NT2/D1 (cell line): Measurements from ENCODE around the gene NPAS2.

Experiments
- YY1 ChIP-seq: IDR thresholded peaks from 2 replicates; pipeline ENCODE4 v1.6.1; 2011; ENCODE audit not compliant: insufficient read length, insufficient read depth
- ZNF274 ChIP-seq: IDR thresholded peaks from 2 replicates; pipeline ENCODE4 v1.6.1; 2011; ENCODE audit warnings: mild to moderate bottlenecking, low read depth, low read length

GRCh38 chr2:100781009-100781325 is 39.0 kb upstream of the NPAS2 start:
- TF ChIP-seq YY1 (no peak), ZNF274 (no peak)
